NCI-H2107 treated with DMSO at 0.1 percent for 48 hours (cell line): ENCODE data around the gene MRE11.
"Not testable (repeated sequence)": the region's sequence is repeated elsewhere in the genome, so short reads cannot be mapped to it uniquely, and the experiment has no call there.

Experiments
- DNase-seq: peaks from one replicate; lab custom pipeline; 2025; ENCODE audit not compliant: unreplicated experiment; lab: John Stamatoyannopoulos, UW

The MRE11 gene

DNA sequence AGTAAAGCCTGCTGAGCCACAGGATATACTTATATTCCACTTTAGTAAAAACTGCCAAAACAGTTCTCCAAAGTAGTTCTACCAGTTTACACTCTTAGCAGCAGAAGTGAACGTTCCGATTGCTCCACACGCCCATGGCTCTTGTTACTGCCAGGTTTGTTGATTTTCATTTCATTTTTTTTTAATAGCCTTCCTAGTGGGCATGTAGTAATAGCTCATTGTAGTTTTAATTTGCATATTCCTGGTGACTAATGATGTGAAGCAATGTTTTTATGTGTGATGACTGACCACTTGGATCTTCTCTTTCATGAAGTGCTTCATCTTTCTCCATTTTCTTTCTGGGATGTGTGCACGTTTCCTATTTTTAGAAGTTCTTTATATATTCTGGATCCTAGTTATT lies 13.8 kb upstream of the MRE11 start:
- no peak for DNase-seq

DNA sequence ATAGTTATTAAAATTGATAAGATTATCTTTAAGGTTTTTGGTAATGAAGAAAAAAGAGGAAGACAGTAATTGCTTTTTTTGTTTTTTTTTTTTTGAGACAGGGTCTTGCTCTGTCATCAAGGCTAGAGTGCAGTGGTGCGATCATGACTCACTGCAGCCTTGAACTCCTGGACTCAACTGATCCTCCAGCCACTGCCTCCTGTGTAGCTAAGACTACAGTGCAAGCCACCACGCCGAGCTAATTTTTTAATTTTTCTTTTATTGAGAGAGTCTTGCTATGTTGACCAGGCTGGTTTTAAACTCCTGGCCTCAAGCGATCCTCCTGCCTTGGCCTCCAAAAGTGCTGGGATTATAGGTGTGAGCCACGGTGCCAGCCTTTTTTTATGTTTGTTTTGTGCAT lies 12.9 kb upstream of the MRE11 start:
- not testable (repeated sequence) for DNase-seq

DNA sequence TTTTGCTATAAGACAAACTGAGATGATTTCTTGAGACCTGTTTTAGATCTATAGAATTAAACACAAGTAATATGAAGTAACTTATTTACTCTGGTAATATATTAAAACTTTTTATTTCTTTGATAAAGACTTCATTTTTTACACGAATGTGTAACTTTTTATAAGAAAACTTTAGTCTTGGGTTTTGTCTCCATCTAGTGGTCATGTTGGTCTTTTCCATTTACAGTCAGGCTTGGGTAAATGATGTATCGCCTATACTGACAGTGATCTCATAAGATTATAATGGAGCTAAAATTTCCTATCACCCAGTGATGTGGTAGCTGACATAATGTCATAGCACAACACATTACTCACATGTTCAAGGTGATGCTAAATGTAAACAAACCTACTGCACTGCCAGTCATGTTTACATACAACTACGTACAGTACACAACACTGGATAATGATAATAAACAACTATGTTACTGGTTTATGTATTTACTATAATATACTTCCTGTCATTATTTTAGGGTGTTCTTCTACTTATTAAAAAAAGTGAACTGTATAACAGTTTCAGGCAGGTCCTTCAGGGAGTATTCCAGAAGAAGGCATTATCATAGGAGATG lies 11.1 kb upstream of the MRE11 start:
- peak; percentile 46 for DNase-seq

- no peak for DNase-seq
These were observed 7.9 kb upstream of the MRE11 start for GRCh38 chr11:94501522-94501921.

- no peak for DNase-seq
These were observed 6.5 kb upstream of the MRE11 start for GRCh38 chr11:94500181-94500580.

GRCh38 chr11:94494126-94494680 lies 559 bp upstream of the MRE11 start:
- no peak for DNase-seq

GRCh38 chr11:94486068-94486467 lies 7.6 kb downstream of the MRE11 start:
- no peak for DNase-seq

- no peak for DNase-seq
These were observed 12.3 kb downstream of the MRE11 start for GRCh38 chr11:94481342-94481741.

GRCh38 chr11:94477624-94478023 lies 16.0 kb downstream of the MRE11 start:
- no peak for DNase-seq

GRCh38 chr11:94472916-94473799 lies 20.5 kb downstream of the MRE11 start:
- no peak for DNase-seq

- no peak for DNase-seq
These were observed 24.2 kb downstream of the MRE11 start for GRCh38 chr11:94469416-94469815.

DNA sequence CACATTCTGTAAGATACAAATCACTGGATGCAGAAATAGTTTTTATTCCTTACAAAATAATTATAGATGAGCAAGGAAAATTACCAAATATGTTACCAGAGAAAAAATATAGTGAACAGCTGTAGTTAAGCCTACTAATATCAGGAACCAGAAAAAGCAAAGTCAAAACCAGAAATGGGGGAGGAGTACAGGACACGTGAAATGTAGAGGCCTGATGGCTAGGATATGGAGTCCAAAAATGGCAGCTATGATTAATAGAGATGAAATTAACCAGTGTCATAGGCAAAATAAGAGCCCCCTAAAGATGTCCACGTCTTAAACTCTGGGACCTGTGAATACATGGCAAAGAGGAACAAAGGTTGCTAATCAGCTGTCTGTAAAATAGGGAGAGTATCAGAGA lies 34.1 kb downstream of the MRE11 start:
- DNase-seq, result no peak

GRCh38 chr11:94457118-94458029 lies 36.3 kb downstream of the MRE11 start:
- no peak for DNase-seq

DNA sequence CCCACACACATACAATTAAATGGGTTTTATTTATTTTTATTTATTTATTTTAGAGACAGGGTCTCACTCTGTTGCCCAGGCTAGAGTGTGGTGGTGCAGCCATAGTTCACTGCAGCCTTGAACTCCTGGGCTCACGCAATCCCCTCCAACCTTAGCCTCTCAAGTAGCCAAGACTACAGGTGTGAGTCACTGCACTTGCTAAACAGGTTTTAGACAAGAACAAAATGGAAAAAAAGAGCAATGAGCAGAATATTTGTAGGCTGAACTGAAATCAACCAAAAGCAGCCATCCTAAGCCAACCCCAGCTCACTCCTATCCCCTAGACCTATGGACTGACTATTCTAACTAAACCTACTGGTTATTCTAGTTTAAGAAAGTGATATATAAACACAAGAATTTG lies 37.8 kb downstream of the MRE11 start:
- no peak for DNase-seq

DNA sequence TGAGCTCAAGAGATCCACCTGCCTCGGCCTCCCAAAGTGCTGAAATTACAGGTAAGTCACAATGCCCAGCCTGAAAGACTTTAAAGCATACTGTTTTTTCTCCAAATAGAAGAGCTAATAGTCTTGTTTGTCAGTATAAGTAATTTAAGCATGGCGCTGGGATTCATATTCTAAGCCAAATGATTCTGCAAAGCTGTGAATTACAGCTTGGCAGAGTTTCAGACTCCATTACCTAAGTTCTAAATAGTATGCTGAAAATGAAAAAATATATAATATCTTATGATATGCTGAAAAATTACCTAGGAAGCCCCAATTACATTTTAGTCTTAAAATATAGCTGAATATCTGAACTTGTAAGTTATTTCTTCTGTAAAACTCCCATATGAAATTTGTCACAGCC lies 39.3 kb downstream of the MRE11 start:
- DNase-seq, result no peak

DNA sequence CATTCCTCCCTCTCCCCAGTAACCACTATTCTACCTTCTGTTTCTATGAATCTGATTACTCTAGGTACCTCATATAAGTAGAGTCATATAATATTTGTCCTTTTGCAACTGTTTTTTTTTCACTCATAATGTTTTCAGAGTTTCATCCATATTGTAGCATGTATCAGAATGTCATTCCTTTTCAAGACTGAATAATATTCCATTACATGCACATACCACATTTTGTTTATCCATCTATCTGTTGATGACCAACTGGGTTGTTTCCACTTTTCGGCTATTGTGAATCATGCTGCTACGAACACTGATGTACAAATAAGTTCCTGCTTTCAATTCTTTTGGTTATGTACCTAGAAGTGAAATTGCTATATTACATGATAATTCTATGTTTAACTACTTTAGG lies 40.7 kb downstream of the MRE11 start:
- DNase-seq, result no peak

DNA sequence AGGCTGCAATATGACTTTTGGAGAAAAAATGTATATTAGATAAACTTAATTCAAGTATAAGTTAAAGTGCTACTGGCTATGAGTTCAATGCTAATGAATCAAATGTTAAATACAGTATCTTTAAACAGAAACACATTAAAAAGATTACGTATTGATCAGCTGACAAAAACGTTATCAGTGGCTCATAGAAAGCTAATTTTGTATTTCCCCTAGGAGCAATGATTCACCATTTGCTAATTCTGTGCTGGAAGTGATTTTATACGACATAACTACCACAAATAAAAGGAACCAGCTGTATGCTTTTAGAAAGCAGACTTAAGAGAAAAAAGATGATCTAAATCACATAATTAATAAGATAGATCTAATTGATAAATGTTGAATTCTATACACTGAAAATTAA lies 43.6 kb downstream of the MRE11 start:
- DNase-seq, result no peak

DNA sequence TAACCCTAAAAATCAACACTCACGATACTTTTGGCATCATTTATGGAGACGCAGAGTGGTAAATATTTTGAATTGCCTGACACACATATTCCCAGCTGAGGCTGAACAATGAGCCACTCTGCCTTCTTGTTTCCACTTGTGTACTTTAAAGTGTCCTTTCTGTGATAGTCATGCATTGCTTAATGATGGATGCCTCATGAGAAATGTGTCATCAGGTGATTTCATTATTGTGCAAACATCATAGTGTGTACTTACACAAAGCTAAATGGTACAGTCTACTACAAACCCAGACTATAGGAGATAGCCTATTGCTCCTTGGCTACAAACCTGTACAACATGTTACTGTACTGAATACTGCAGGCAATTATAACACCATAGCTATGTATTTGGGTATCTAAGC lies 44.2 kb downstream of the MRE11 start:
- DNase-seq, result no peak

DNA sequence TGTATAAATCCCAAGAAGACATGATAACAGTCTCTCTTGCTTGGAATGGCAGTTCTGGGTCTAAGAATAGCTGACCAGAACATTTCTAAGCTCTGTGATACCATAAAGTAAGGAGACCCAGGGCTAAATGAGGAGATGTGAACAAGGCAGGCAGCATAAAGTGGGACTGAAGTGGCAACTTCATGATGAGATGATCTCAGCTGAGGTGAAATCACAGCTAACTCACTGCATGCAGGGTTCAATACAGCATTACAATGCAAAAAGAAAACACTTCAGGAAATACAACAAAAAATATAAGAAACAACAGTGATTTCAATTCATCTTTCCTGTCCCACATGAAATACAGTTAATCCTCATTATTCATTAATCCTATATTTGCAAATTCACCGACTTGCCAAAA lies 44.6 kb downstream of the MRE11 start:
- no peak for DNase-seq

DNA sequence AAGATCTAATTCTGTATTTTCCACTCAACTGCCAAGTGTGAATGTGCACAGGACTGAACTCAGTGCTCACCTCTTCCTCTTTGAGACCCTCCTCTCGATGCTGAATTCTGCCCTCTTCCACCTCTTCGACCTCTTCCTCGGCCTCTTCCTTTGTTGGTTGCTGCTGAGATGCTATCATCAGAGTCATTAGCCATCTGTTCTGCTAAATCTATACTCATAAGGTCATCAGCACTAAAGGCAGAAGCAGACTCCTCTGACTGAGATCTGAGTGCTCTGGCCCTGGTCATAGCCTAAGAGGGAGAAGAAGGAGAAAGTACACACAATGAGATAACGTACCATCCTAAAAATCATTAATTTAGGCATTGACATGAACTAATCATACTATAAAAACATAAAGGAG lies 46.5 kb downstream of the MRE11 start:
- DNase-seq, result no peak

DNA sequence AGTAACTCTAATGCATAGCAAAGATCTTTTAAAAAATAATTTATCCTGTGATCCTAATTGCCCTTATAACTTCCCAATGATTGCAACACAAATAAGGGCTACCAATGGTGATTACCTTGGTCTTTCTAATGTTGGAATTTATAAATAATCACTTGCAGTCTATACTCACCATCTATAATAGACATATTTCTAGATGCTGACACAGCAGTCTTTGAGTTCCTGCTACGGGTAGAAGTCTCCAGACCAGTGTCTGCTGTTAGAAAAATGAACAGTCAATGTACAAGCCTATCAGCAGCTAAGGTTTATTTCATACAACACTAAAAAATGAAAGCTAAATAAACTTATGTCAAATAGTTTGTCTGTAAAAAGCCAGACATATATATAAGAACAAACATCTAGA lies 48.0 kb downstream of the MRE11 start:
- no peak for DNase-seq
